Measurements from ENCODE around the gene MLX. TPM values are rescaled to one million over a fixed set of nuclear protein-coding genes. Genes with fewer than 3 reads are reported as not detected.
"Not testable (repeated sequence)": the region's sequence is repeated elsewhere in the genome, so short reads cannot be mapped to it uniquely, and the experiment has no call there.

Gene MLX
- total RNA-seq, 2 experiments from 2014 or later: 54.8 to 60.4 TPM

- H3K4me3 Mint-ChIP-seq: not testable (repeated sequence)
- CTCF ChIA-PET: interaction anchor here (1.1 to 2.0 kb wide), 6 partner anchors 10 to 38 kb away, joined by 3 to 10 read pairs (median 5); no protein-coding TSS in a partner anchor
Observed at GRCh38 chr17:42540558-42540957, 26.3 kb upstream of the MLX start.

DNA sequence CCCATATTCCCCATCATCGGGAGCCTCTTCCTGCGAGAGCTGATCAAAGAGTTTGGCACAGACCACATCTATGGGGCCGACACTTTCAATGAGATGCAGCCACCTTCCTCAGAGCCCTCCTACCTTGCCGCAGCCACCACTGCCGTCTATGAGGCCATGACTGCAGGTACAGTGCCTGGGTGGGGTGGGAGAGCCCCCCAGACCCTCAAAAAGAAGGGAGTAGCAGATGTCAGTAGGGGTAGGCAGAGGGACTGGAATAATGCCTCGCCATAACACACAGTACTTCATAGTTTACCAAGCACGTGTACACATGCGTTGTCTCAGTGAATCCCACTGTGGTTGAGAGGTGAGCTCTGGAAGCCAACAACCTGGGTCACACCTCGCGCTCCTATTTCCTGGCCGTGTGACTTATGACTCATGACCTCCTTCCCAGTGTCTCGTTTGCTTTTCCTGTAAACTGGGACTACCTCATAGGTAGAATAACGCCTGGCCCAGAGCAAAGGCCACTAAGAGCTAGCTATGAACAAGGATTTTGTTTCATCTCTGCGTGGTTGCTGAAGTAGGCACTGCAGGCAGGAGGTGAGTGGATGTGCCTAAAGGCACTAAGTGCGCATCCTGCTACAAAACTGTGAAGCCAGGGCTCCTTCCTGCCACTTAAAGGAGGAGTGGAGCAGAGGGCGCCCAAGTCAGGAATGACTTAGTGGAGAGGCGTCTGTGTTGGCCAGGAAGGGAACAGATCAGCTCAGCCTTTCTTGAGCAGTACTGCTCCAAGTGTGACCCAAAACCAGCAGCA is 25.7 kb upstream of the MLX start:
- no peak overlapping the region for H3K4me3 Mint-ChIP-seq
- ATAC-seq (no peak), DNase-seq (no peak)
- H3K27ac Mint-ChIP-seq: peak overlapping the region; percentile 54
- CTCF ChIA-PET: interaction anchor here (1.1 to 2.1 kb wide), 8 partner anchors 11 to 37 kb away, joined by 3 to 10 read pairs (median 5); partner anchors contain the start of gene PSMC3IP
- no peaks in the 10 kb centered on the region for H3K27me3 Mint-ChIP-seq
- peaks cover 35% of the 10 kb centered on the region for H3K4me1 Mint-ChIP-seq
- no peaks in the 10 kb centered on the region for H3K9me3 Mint-ChIP-seq (ENCODE audit: low read depth)
- peaks cover 11% of the 10 kb centered on the region for H3K36me3 Mint-ChIP-seq

More at GRCh38 chr17:42540558-42540957, 26.3 kb upstream of the MLX start:
- DNase-seq; ATAC-seq; H3K27me3 Mint-ChIP-seq; H3K9me3 Mint-ChIP-seq (ENCODE audit: low read depth): not testable (repeated sequence)
- Mint-ChIP-seq H3K36me3 (peaks cover 11% of the 10 kb centered on the region), H3K4me1 (peaks cover 37% of the 10 kb centered on the region), H3K27ac (peak overlapping the region; percentile 34)

GRCh38 chr17:42543190-42544079 is 23.5 kb upstream of the MLX start:
- H3K27ac Mint-ChIP-seq: no peak overlapping the region
- ATAC-seq (no peak), DNase-seq (no peak)
- H3K27me3 Mint-ChIP-seq: no peaks in the 10 kb centered on the region
- no peak overlapping the region for H3K4me3 Mint-ChIP-seq
- H3K36me3 Mint-ChIP-seq: peaks cover 11% of the 10 kb centered on the region
- CTCF ChIA-PET: interaction anchor here (0.7 kb wide), 2 partner anchors 13 to 16 kb away, joined by 3 read pairs; no protein-coding TSS in a partner anchor
- H3K4me1 Mint-ChIP-seq: peaks cover 21% of the 10 kb centered on the region
- no peaks in the 10 kb centered on the region for H3K9me3 Mint-ChIP-seq (ENCODE audit: low read depth)

DNA sequence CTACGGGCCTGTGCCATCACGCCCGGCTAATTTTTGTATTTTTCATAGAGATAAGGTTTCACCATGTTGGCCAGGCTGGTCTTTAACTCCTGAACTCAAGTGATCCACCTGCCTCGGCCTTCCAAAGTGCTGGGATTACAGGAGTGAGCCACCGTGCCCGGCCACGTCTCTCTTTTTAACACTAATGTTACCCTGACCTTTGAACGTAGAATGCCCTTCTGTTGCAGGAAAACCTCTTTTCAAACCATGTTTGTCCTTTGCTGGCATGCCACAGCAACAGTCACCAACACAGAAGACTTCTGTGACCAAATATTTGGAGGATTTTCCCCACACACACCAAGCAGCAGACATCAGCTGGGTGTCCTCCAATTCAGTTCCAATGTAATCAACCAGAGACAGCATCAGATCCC is 22.0 kb upstream of the MLX start:
- no peak overlapping the region for H3K27ac Mint-ChIP-seq
- H3K36me3 Mint-ChIP-seq: peaks cover 5% of the 10 kb centered on the region
- CTCF ChIA-PET: interaction anchor here (2.2 kb wide), 1 partner anchor 13 kb away, joined by 6 read pairs; no protein-coding TSS in a partner anchor

GRCh38 chr17:42545755-42546505 is 21.0 kb upstream of the MLX start:
- not testable (repeated sequence) for H3K4me3 Mint-ChIP-seq; H3K36me3 Mint-ChIP-seq; H3K9me3 Mint-ChIP-seq (ENCODE audit: low read depth); ATAC-seq; H3K27ac Mint-ChIP-seq; DNase-seq; H3K27me3 Mint-ChIP-seq
- CTCF ChIA-PET: interaction anchor here (0.9 to 2.2 kb wide), 3 partner anchors 14 to 107 kb away, joined by 3 to 6 read pairs (median 4); partner anchors contain the start of gene PSMC3IP
- peaks cover 18% of the 10 kb centered on the region for H3K4me1 Mint-ChIP-seq

More for the DNA sequence above, 22.0 kb upstream of the MLX start:
- Mint-ChIP-seq H3K27me3 (no peaks in the 10 kb centered on the region), H3K4me1 (peaks cover 23% of the 10 kb centered on the region), H3K9me3 (ENCODE audit: low read depth) (no peaks in the 10 kb centered on the region), H3K4me3 (no peak overlapping the region)
- DNase-seq (no peak), ATAC-seq (no peak)

- no peak for ATAC-seq
- Mint-ChIP-seq H3K27ac (no peak overlapping the region), H3K9me3 (ENCODE audit: low read depth) (no peaks in the 10 kb centered on the region), H3K4me3 (no peak overlapping the region), H3K36me3 (no peaks in the 10 kb centered on the region), H3K27me3 (no peaks in the 10 kb centered on the region), H3K4me1 (peaks cover 12% of the 10 kb centered on the region)
- DNase-seq: no peak
- CTCF ChIA-PET: interaction anchor here (0.8 to 2.2 kb wide), 4 partner anchors 15 to 31 kb away, joined by 3 to 13 read pairs (median 5); partner anchors contain the start of genes MLX and PSMC3IP
Observed at GRCh38 chr17:42547001-42547461, 19.9 kb upstream of the MLX start.

DNA sequence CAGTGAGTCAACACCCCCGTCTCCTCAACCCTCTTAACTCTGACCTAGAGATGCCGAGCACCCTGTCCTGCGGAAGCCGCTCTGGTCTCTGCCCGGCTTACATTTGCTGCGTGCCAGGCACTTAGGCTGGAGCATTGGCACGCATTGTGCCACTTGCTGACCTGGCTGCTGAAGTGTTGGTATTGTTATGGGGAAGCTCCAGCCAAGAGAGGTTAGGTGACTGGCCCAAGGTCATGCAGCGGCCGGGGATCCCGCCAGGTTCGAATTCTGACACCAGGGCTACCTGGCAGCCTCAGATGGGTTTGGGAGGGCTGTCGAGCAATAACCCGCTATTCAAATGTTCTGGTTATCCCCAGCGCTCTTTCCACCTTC is 19.2 kb upstream of the MLX start:
- H3K4me1 Mint-ChIP-seq: peaks cover 14% of the 10 kb centered on the region
- H3K36me3 Mint-ChIP-seq: no peaks in the 10 kb centered on the region
- H3K27ac Mint-ChIP-seq: no peak overlapping the region
- CTCF ChIA-PET: interaction anchor here (0.8 to 2.0 kb wide), 10 partner anchors 11 to 216 kb away, joined by 3 to 14 read pairs (median 6); partner anchors contain the start of genes MLX, NAGLU and PSMC3IP
- no peak overlapping the region for H3K4me3 Mint-ChIP-seq
- H3K9me3 Mint-ChIP-seq (ENCODE audit: low read depth): no peaks in the 10 kb centered on the region
- no peaks in the 10 kb centered on the region for H3K27me3 Mint-ChIP-seq
- DNase-seq (no peak), ATAC-seq (no peak)

DNA sequence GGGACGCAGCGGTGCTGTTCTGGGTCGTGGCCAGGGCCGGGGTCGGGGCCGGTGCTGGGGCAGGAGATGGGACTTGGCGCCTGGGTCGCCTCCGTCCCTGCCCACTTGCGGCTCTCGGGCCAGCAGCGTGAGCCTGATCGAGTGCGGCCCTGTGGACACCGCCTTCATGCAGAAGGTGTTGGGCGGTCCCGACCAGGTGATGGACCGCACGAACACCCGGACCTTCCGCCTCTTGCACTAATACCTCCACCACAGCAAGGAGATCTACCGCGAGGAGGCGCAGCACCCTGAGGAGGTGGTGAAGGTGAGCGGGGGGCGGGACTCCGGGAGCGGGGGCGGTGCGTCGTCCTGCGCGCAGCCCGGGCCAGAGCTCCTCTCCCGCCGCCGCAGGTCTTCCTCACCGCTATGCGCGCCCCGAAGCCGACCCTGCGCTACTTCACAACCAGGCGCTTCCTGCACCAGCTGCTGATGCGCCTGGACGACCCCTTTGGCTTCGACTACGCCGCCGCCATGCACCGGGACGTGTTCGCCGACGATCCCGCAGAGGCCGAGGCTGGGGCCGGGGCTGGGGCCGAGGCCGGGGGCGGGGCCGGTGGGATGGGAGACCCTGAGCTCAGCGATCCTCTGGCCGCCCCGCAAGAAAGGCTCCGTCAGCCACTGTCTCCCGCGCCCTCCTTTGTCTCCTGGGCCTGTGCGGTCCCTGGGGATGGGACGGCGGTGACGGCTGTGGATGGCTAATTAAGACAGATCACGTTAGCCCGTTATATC is 18.6 kb upstream of the MLX start:
- no peaks in the 10 kb centered on the region for H3K9me3 Mint-ChIP-seq (ENCODE audit: low read depth)
- peak overlapping the region; percentile 43 for H3K4me3 Mint-ChIP-seq
- peaks cover 1% of the 10 kb centered on the region for H3K36me3 Mint-ChIP-seq
- peaks cover 14% of the 10 kb centered on the region for H3K4me1 Mint-ChIP-seq
- ATAC-seq: peak; percentile 89
- no peaks in the 10 kb centered on the region for H3K27me3 Mint-ChIP-seq
- CTCF ChIA-PET: interaction anchor here (0.7 to 2.0 kb wide), 14 partner anchors 9 to 215 kb away, joined by 3 to 14 read pairs (median 4); partner anchors contain the start of genes MLX, NAGLU, PLEKHH3 and PSMC3IP
- peak; percentile 87 for DNase-seq
- H3K27ac Mint-ChIP-seq: no peak overlapping the region

- no peaks in the 10 kb centered on the region for H3K9me3 Mint-ChIP-seq (ENCODE audit: low read depth)
- peak overlapping the region; percentile 2 for H3K27ac Mint-ChIP-seq
- H3K4me3 Mint-ChIP-seq: peak overlapping the region; percentile 43
- H3K4me1 Mint-ChIP-seq: peaks cover 20% of the 10 kb centered on the region
- ATAC-seq (no peak), DNase-seq (no peak)
- peaks cover 1% of the 10 kb centered on the region for H3K36me3 Mint-ChIP-seq
- H3K27me3 Mint-ChIP-seq: no peaks in the 10 kb centered on the region
- CTCF ChIA-PET: interaction anchor here (1.0 to 2.0 kb wide), 10 partner anchors 10 to 214 kb away, joined by 3 to 14 read pairs (median 6); partner anchors contain the start of genes MLX, NAGLU and PSMC3IP
Observed at GRCh38 chr17:42548993-42549755, 17.7 kb upstream of the MLX start.

DNA sequence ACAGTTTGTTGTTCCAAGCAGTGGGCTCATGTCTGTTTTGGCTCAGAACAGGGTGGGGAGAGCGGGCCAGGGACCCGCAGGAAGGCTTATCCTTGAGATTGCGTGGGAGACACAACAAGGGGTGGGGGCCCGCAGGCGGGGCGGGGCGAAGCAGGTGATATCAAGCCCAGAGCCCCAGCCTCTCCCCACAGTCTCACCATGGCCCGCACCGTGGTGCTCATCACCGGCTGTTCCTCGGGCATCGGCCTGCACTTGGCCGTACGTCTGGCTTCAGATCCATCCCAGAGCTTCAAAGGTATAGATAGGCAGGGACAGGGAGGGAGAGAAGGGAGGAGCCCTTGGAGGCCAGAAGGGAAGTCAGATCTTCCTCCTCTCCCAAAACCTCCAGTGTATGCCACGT is 14.2 kb upstream of the MLX start, which contains the start of gene HSD17B1:
HSD17B1 (plus strand) TSS at position 188 of the 400 bp plus-strand sequence; CDS start at position 199, 11 bp downstream.
- Mint-ChIP-seq H3K4me1 (peaks cover 30% of the 10 kb centered on the region), H3K27ac (peak within 1 kb of the TSS; percentile 92), H3K4me3 (peak within 1 kb of the TSS; percentile 85)
- not testable (repeated sequence) for H3K36me3 Mint-ChIP-seq; ATAC-seq; H3K9me3 Mint-ChIP-seq (ENCODE audit: low read depth); DNase-seq; H3K27me3 Mint-ChIP-seq
- CTCF ChIA-PET: interaction anchor here (2.4 kb wide), 1 partner anchor 11 kb away, joined by 6 read pairs; no protein-coding TSS in a partner anchor

- Mint-ChIP-seq H3K9me3 (ENCODE audit: low read depth) (no peaks in the 10 kb centered on the region), H3K27me3 (no peaks in the 10 kb centered on the region), H3K27ac (no peak overlapping the region), H3K4me3 (peak overlapping the region; percentile 85), H3K4me1 (peaks cover 30% of the 10 kb centered on the region), H3K36me3 (peaks cover 3% of the 10 kb centered on the region)
- DNase-seq: no peak
- no peak for ATAC-seq
- CTCF ChIA-PET: interaction anchor here (1.1 to 2.4 kb wide), 5 partner anchors 11 to 25 kb away, joined by 3 to 18 read pairs (median 6); partner anchors contain the start of genes NAGLU and PSMC3IP
Observed at GRCh38 chr17:42553161-42553818, 13.6 kb upstream of the MLX start.

Data from activated CD8-positive, alpha-beta memory T cell treated with anti-CD3 and anti-CD28 coated beads, Interleukin-2, amount 10 ng/mL, durations not matched to agents 7 days and 5 days (primary cell).